ENCODE measurements around the gene SLC18B1.

The SLC18B1 gene

GRCh38 chr6:132728616-132729015 is 69.8 kb downstream of the SLC18B1 start:
- no peak for TF ChIP-seq CTCF (IDR thresholded peaks at IDR 0.05; ENCODE audit: extremely low read depth, insufficient read depth, missing control alignments)
- in situ Hi-C loops (cut with MboI; ENCODE audit: low pct_unique_long_range_greater_than_20kb, low sequenced_read_pairs, unreplicated experiment), result no loop called here

GRCh38 chr6:132726608-132726975 is 71.8 kb downstream of the SLC18B1 start:
- no peak for DNase-seq (ENCODE audit: low spot score)
- in situ Hi-C loops (cut with MboI; ENCODE audit: low pct_unique_long_range_greater_than_20kb, low sequenced_read_pairs, unreplicated experiment), result no loop called here
- no peak for TF ChIP-seq CTCF (IDR thresholded peaks at IDR 0.05; ENCODE audit: extremely low read depth, insufficient read depth, missing control alignments)

More at GRCh38 chr6:132728616-132729015, 69.8 kb downstream of the SLC18B1 start:
- DNase-seq (ENCODE audit: low spot score), result no peak

DNA sequence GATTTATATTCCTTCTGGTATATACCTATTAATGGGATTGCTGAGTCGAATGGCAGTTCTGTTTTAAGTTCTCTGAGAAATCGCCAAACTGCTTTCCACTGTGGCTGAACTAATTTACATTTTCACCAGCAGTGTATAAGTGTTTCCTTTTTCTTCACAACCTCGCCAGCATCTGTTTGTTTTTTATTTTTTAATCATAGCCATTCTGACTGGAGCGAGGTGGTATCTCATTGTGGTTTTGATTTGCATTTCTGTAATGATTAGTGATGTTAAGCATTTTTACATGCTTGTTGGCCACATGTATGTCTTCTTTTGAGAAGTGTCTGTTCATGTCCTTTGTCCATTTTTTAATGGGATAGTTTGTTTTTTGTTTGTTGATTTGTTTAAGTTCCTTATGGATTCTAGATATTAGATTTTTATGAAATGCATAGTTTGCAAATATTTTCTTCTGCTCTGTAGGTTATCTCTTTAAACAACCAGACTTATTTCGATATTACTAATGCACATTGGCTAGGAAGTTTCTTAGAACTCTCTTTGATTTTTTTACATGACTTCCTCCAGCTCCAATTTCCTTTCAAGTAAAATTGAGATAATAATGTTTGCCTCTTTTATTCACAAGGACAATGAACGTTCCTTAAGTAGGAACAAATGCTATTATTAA is 72.4 kb downstream of the SLC18B1 start:
- no peak for TF ChIP-seq CTCF (IDR thresholded peaks at IDR 0.05; ENCODE audit: extremely low read depth, insufficient read depth, missing control alignments)
- no peak for DNase-seq (ENCODE audit: low spot score)
- in situ Hi-C loops (cut with MboI; ENCODE audit: low pct_unique_long_range_greater_than_20kb, low sequenced_read_pairs, unreplicated experiment), result no loop called here

GRCh38 chr6:132725471-132725870 is 73.0 kb downstream of the SLC18B1 start:
- DNase-seq (ENCODE audit: low spot score), result no peak
- no peak for TF ChIP-seq CTCF (IDR thresholded peaks at IDR 0.05; ENCODE audit: extremely low read depth, insufficient read depth, missing control alignments)
- in situ Hi-C loops (cut with MboI; ENCODE audit: low pct_unique_long_range_greater_than_20kb, low sequenced_read_pairs, unreplicated experiment), result no loop called here

DNA sequence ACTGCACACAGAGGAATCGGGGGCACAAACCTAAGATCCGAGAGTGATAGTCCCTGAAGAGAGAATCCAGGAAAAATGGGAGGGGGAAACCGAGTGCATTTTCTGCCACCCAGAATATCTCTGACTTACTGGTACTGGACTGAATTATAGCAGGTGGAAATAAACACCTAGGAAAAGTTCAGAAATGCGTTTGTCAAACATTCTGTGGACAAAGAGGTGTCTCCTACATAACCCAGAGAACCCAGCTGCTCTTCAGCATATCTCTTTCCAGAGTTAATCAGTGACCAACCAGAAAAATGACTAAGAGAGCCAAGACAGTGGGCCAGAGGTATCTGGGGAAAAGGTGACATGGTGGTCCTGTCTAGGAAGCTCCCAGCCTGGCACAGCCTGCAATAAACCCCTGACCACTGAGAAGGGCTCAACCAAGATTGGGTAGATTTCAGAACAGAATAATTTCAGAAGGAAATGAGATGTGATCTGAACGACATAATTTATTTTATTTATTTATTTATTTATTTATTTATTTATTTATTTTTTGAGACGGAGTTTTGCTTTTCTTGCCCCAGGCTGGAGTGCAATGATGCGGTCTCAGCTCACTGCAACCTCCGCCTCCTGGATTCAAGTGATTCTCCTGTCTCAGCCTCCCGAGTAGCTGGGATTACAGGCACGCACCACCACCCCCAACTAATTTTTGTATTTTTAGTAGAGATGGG is 78.5 kb downstream of the SLC18B1 start:
- no peak for TF ChIP-seq CTCF (IDR thresholded peaks at IDR 0.05; ENCODE audit: extremely low read depth, insufficient read depth, missing control alignments)
- in situ Hi-C loops (cut with MboI; ENCODE audit: low pct_unique_long_range_greater_than_20kb, low sequenced_read_pairs, unreplicated experiment), result no loop called here
- DNase-seq (ENCODE audit: low spot score), result no peak
